Activated CD4-positive, alpha-beta T cell treated with anti-CD3 and anti-CD28 coated beads, Interleukin-2, amount 10 ng/mL, durations not matched to agents 7 days and 5 days (primary cell): Measurements from ENCODE around the gene CAMSAP1. TPM values are rescaled to one million over a fixed set of nuclear protein-coding genes. Genes with fewer than 3 reads are reported as not detected.
"Not testable (repeated sequence)": the region's sequence is repeated elsewhere in the genome, so short reads cannot be mapped to it uniquely, and the experiment has no call there.

Source experiments
- CTCF ChIA-PET: fragments of 350-600 bp; sonication (Branson Sonifier 250); formaldehyde crosslinking; loops from one replicate; lab custom pipeline; 2021; ENCODE audit warnings: antibody characterized with exemption; lab: Charles Lee
- POLR2A ChIA-PET: fragments of 350-600 bp; sonication (Branson Sonifier 250); formaldehyde crosslinking; loops from one replicate; lab custom pipeline; 2021; ENCODE audit warnings: antibody characterized with exemption; lab: Charles Lee
- DNase-seq: peaks from one replicate; pipeline ENCODE4 v3.0.0-alpha.2; 2020
- H3K27ac Mint-ChIP-seq: one replicate; pipeline ENCODE4 v1.8.0; 2021; ENCODE audit warnings: mild to moderate bottlenecking, moderate library complexity, mixed read lengths
- H3K27me3 Mint-ChIP-seq: one replicate; pipeline ENCODE4 v1.8.0; 2021; ENCODE audit warnings: mixed read lengths
- H3K36me3 Mint-ChIP-seq: one replicate; pipeline ENCODE4 v1.8.0; 2021; ENCODE audit warnings: low read depth, mixed read lengths
- H3K4me1 Mint-ChIP-seq: one replicate; pipeline ENCODE4 v1.8.0; 2021; ENCODE audit warnings: mixed read lengths
- H3K4me3 Mint-ChIP-seq: one replicate; pipeline ENCODE4 v1.8.0; 2021; ENCODE audit warnings: mild to moderate bottlenecking, moderate library complexity, mixed read lengths
- H3K9me3 Mint-ChIP-seq: one replicate; pipeline ENCODE4 v1.8.0; 2021; ENCODE audit warnings: mixed read lengths
- total RNA-seq, 2 experiments: library from RNA; stranded (reverse); gene quantifications; one replicate each; pipeline ENCODE4 v1.2.3, GENCODE V29; 2021

CAMSAP1 gene
- total RNA-seq, 2 experiments from 2014 or later = 20.4 to 22.7 TPM

GRCh38 chr9:135895202-135895848 lies 12.0 kb downstream of the CAMSAP1 start:
- ChIA-PET CTCF (no interaction called here), POLR2A (no interaction called here)
- Mint-ChIP-seq H3K36me3 (peaks cover 16% of the 10 kb centered on the region), H3K27me3 (no peaks in the 10 kb centered on the region), H3K4me3 (no peak overlapping the region), H3K9me3 (peaks cover 6% of the 10 kb centered on the region), H3K27ac (no peak overlapping the region), H3K4me1 (peaks cover 36% of the 10 kb centered on the region)
- no peak for DNase-seq

- H3K4me3 Mint-ChIP-seq = no peak overlapping the region
- POLR2A ChIA-PET = no interaction called here
- H3K27me3 Mint-ChIP-seq = no peaks in the 10 kb centered on the region
- no peaks in the 10 kb centered on the region for H3K9me3 Mint-ChIP-seq
- CTCF ChIA-PET = no interaction called here
- no peak overlapping the region for H3K27ac Mint-ChIP-seq
- no peak for DNase-seq
- peaks cover 6% of the 10 kb centered on the region for H3K36me3 Mint-ChIP-seq
- H3K4me1 Mint-ChIP-seq = peaks cover 26% of the 10 kb centered on the region
Observed at GRCh38 chr9:135893104-135893503, 14.2 kb downstream of the CAMSAP1 start.

- DNase-seq, H3K27ac Mint-ChIP-seq, POLR2A ChIA-PET, H3K4me3 Mint-ChIP-seq, H3K36me3 Mint-ChIP-seq, H3K27me3 Mint-ChIP-seq, CTCF ChIA-PET, H3K9me3 Mint-ChIP-seq: not testable (repeated sequence)
- peaks cover 32% of the 10 kb centered on the region for H3K4me1 Mint-ChIP-seq
Observed at GRCh38 chr9:135892327-135892726, 15.0 kb downstream of the CAMSAP1 start.

- ChIA-PET CTCF (interaction anchor here (0.6 kb wide), 1 partner anchor 44 kb away, joined by 3 read pairs; no protein-coding TSS in a partner anchor), POLR2A (no interaction called here)
- DNase-seq = no peak
- Mint-ChIP-seq H3K9me3 (no peaks in the 10 kb centered on the region), H3K4me3 (no peak overlapping the region), H3K4me1 (peaks cover 39% of the 10 kb centered on the region), H3K27me3 (no peaks in the 10 kb centered on the region), H3K27ac (no peak overlapping the region), H3K36me3 (peaks cover 4% of the 10 kb centered on the region)
Observed at GRCh38 chr9:135891027-135891631, 16.2 kb downstream of the CAMSAP1 start.

- Mint-ChIP-seq H3K27ac (no peak overlapping the region), H3K4me1 (peaks cover 46% of the 10 kb centered on the region), H3K27me3 (no peaks in the 10 kb centered on the region), H3K36me3 (peaks cover 4% of the 10 kb centered on the region), H3K4me3 (no peak overlapping the region), H3K9me3 (no peaks in the 10 kb centered on the region)
- ChIA-PET CTCF (interaction anchor here (0.6 kb wide), 1 partner anchor 45 kb away, joined by 3 read pairs; no protein-coding TSS in a partner anchor), POLR2A (no interaction called here)
- DNase-seq = no peak
Observed at GRCh38 chr9:135890190-135891026, 16.9 kb downstream of the CAMSAP1 start.

GRCh38 chr9:135889564-135890189 lies 17.7 kb downstream of the CAMSAP1 start:
- Mint-ChIP-seq H3K27ac (no peak overlapping the region), H3K4me3 (no peak overlapping the region), H3K36me3 (no peaks in the 10 kb centered on the region), H3K9me3 (no peaks in the 10 kb centered on the region), H3K27me3 (no peaks in the 10 kb centered on the region), H3K4me1 (peaks cover 52% of the 10 kb centered on the region)
- POLR2A ChIA-PET = no interaction called here
- CTCF ChIA-PET = no interaction called here
- no peak for DNase-seq

GRCh38 chr9:135888766-135889394 lies 18.5 kb downstream of the CAMSAP1 start:
- H3K4me1 Mint-ChIP-seq = peaks cover 56% of the 10 kb centered on the region
- no peaks in the 10 kb centered on the region for H3K27me3 Mint-ChIP-seq
- H3K36me3 Mint-ChIP-seq = no peaks in the 10 kb centered on the region
- CTCF ChIA-PET = interaction anchor here (0.9 kb wide), 1 partner anchor 71 kb away, joined by 4 read pairs; no protein-coding TSS in a partner anchor
- no peak overlapping the region for H3K27ac Mint-ChIP-seq
- H3K4me3 Mint-ChIP-seq = no peak overlapping the region
- H3K9me3 Mint-ChIP-seq = no peaks in the 10 kb centered on the region
- POLR2A ChIA-PET = no interaction called here
- DNase-seq = no peak

- DNase-seq = no peak
- POLR2A ChIA-PET = interaction anchor here (0.6 kb wide), 1 partner anchor 218 kb away, joined by 3 read pairs; no protein-coding TSS in a partner anchor
- Mint-ChIP-seq H3K27me3 (no peaks in the 10 kb centered on the region), H3K4me3 (no peak overlapping the region), H3K27ac (no peak overlapping the region), H3K9me3 (no peaks in the 10 kb centered on the region), H3K4me1 (peaks cover 54% of the 10 kb centered on the region), H3K36me3 (no peaks in the 10 kb centered on the region)
- CTCF ChIA-PET = interaction anchor here (0.9 kb wide), 1 partner anchor 72 kb away, joined by 4 read pairs; no protein-coding TSS in a partner anchor
Observed at GRCh38 chr9:135888126-135888765, 19.1 kb downstream of the CAMSAP1 start.

GRCh38 chr9:135887585-135888050 lies 19.7 kb downstream of the CAMSAP1 start:
- H3K27me3 Mint-ChIP-seq = no peaks in the 10 kb centered on the region
- CTCF ChIA-PET = interaction anchor here (0.9 kb wide), 1 partner anchor 72 kb away, joined by 4 read pairs; no protein-coding TSS in a partner anchor
- H3K9me3 Mint-ChIP-seq = no peaks in the 10 kb centered on the region
- POLR2A ChIA-PET = interaction anchor here (0.6 kb wide), 1 partner anchor 219 kb away, joined by 3 read pairs; no protein-coding TSS in a partner anchor
- DNase-seq = peak; percentile 75
- no peaks in the 10 kb centered on the region for H3K36me3 Mint-ChIP-seq
- peak overlapping the region; percentile 87 for H3K27ac Mint-ChIP-seq
- H3K4me3 Mint-ChIP-seq = peak overlapping the region; percentile 60
- H3K4me1 Mint-ChIP-seq = peaks cover 50% of the 10 kb centered on the region

GRCh38 chr9:135887021-135887507 lies 20.3 kb downstream of the CAMSAP1 start:
- H3K36me3 Mint-ChIP-seq = no peaks in the 10 kb centered on the region
- H3K27ac Mint-ChIP-seq = peak overlapping the region; percentile 87
- ChIA-PET POLR2A (no interaction called here), CTCF (interaction anchor here (1.0 kb wide), 1 partner anchor 28 kb away, joined by 3 read pairs; no protein-coding TSS in a partner anchor)
- peak overlapping the region; percentile 60 for H3K4me3 Mint-ChIP-seq
- no peaks in the 10 kb centered on the region for H3K27me3 Mint-ChIP-seq
- DNase-seq = no peak
- H3K4me1 Mint-ChIP-seq = peaks cover 49% of the 10 kb centered on the region
- H3K9me3 Mint-ChIP-seq = no peaks in the 10 kb centered on the region

- ChIA-PET POLR2A (no interaction called here), CTCF (interaction anchor here (1.0 kb wide), 1 partner anchor 27 kb away, joined by 3 read pairs; no protein-coding TSS in a partner anchor)
- H3K27ac Mint-ChIP-seq = peak overlapping the region; percentile 87
- no peak for DNase-seq
- peaks cover 45% of the 10 kb centered on the region for H3K4me1 Mint-ChIP-seq
- no peaks in the 10 kb centered on the region for H3K27me3 Mint-ChIP-seq
- H3K36me3 Mint-ChIP-seq = no peaks in the 10 kb centered on the region
- no peaks in the 10 kb centered on the region for H3K9me3 Mint-ChIP-seq
- H3K4me3 Mint-ChIP-seq = peak overlapping the region; percentile 60
Observed at GRCh38 chr9:135886147-135886981, 21.0 kb downstream of the CAMSAP1 start.
